A673 (cell line): ENCODE data around the gene CCDC110.

Source experiments
- CTCF ChIP-seq: fragments of 300-800, 200-600 bp; sonication (generic); conservative IDR thresholded peaks from 2 replicates; pipeline ENCODE4 v1.5.1; 2017; ENCODE audit warnings: low read depth, mild to moderate bottlenecking, antibody characterized with exemption, low read length, moderate library complexity, mixed read lengths
- EZH2 ChIP-seq: fragments of 200-600 bp; sonication (generic); IDR thresholded peaks from 2 replicates; pipeline ENCODE4 v1.6.1; 2017; ENCODE audit warnings: borderline replicate concordance, low read depth, mild to moderate bottlenecking, mixed read lengths, antibody characterized with exemption, low read length; ENCODE audit not compliant: poor library complexity, severe bottlenecking

GRCh38 chr4:185479507-185479971 is 8.0 kb upstream of the CCDC110 start:
- TF ChIP-seq CTCF (no peak), EZH2 (no peak)
